Kidney (tissue), 14 donors: ENCODE results near the gene CCDC27. TPM values are rescaled to one million over a fixed set of nuclear protein-coding genes. Genes with fewer than 3 reads are reported as not detected.

Experiments
- DNase-seq, 5 donors: peaks; one replicate each; pipeline ENCODE4 v3.0.0-alpha.2; 2013 to 2020
- FAIRE-seq: peaks from 2 replicates; lab custom pipeline; 2012; peaks lifted over from hg19 to GRCh38; lab: Jason Lieb, UNC
- H3K27ac ChIP-seq, 2 donors: one replicate each; pipeline ENCODE4 v1.7.0; 2013; ENCODE audit warnings: low read depth in 2 of 2, low read length in 2 of 2, inconsistent platforms in 1 of 2
- H3K27me3 ChIP-seq: one replicate; pipeline ENCODE4 v1.7.1; 2013; ENCODE audit warnings: low read length, inconsistent platforms; ENCODE audit not compliant: control insufficient read depth, insufficient read depth
- H3K36me3 ChIP-seq, 3 donors: one replicate each; pipeline versions ENCODE4 v1.7.0 to v1.7.1; 2013; ENCODE audit warnings: low read length in 3 of 3, control low read depth in 1 of 3, inconsistent platforms in 1 of 3; ENCODE audit not compliant: insufficient read depth in 3 of 3, control insufficient read depth in 2 of 3
- H3K4me1 ChIP-seq, 3 donors: one replicate each; pipeline versions ENCODE4 v1.7.0 to v1.7.1; 2013; ENCODE audit warnings: low read length in 3 of 3, inconsistent platforms in 1 of 3, low read depth in 1 of 3; ENCODE audit not compliant: control insufficient read depth in 2 of 3, insufficient read depth in 2 of 3
- H3K4me3 ChIP-seq, 3 donors: one replicate each; pipeline versions ENCODE4 v1.7.0 to v1.8.1; 2013; ENCODE audit warnings: low read length in 3 of 3, control low read depth in 1 of 3, inconsistent platforms in 1 of 3
- H3K9ac ChIP-seq, 3 donors: one replicate each; pipeline versions ENCODE4 v1.7.0 to v1.7.1; 2013; ENCODE audit warnings: low read length in 3 of 3, control low read depth in 1 of 3, inconsistent platforms in 1 of 3
- H3K9me3 ChIP-seq, 3 donors: one replicate each; pipeline versions ENCODE4 v1.7.0 to v1.7.1; 2013; ENCODE audit warnings: low read length in 3 of 3, control low read depth in 1 of 3, inconsistent platforms in 1 of 3; ENCODE audit not compliant: control insufficient read depth in 2 of 3, insufficient read depth in 1 of 3
- CTCF ChIP-seq: IDR thresholded peaks from 3 replicates; pipeline ENCODE4 v1.5.1; 2012; ENCODE audit warnings: mild to moderate bottlenecking, moderate library complexity, borderline replicate concordance; ENCODE audit not compliant: insufficient read depth; ENCODE audit errors: extremely low read depth
- intact Hi-C: fragments of 100-400 bp; cut with DNase I; formaldehyde crosslinking; loops from one replicate; pipeline ENCODE4 v1.11.1; 2022
- polyA plus RNA-seq: library from polyadenylated mRNA; stranded (reverse); fragments of 350-450 nt; fragmentation: Illumina TruSeq; extraction: RNeasy Lipid Tissue Mini Kit (QIAGEN cat#74804); gene quantifications from one replicate; pipeline ENCODE4 v1.2.3, GENCODE V29; 2014; ENCODE audit warnings: low read depth, low replicate concordance; ENCODE audit not compliant: insufficient read depth
- total RNA-seq: library from RNA; stranded (reverse); fragmentation: NEBNext Ultra II Directional; extraction: Animal tissue kit (Norgen Biotek cat#: 25700); gene quantifications from one replicate; pipeline ENCODE4 v1.2.1, GENCODE V29; 2021
- donor health status: control.
- donor health status: control.
- donor health status: control.
- donor health status: control.
- donor health status: control.
- donor health status: DM: yes; HTN: yes; CAD: no.
- donor health status: Normal renal cell carcinoma (clear cell type).

CCDC27 gene
- total and polyA plus RNA-seq, 2 donors from 2014 or later = not detected

GRCh38 chr1:3778590-3779264, 26.5 kb downstream of the CCDC27 start:
- peak in 1 of 5 donors; percentile 46 for DNase-seq
- Histone ChIP-seq H3K27me3 (no peaks in the 10 kb centered on the region), H3K4me1 (peaks cover 0 to 20% (median 5%) of the 10 kb centered on the region in 3 donors), H3K4me3 (no peak overlapping the region), H3K9ac (no peak overlapping the region), H3K9me3 (no peaks in the 10 kb centered on the region), H3K36me3 (peaks cover 8 to 31% (median 27%) of the 10 kb centered on the region in 3 donors), H3K27ac (no peak overlapping the region)
- no peak for FAIRE-seq
- intact Hi-C loops = no loop called here
- TF ChIP-seq CTCF = no peak

GRCh38 chr1:3779265-3779911, 27.1 kb downstream of the CCDC27 start:
- Histone ChIP-seq H3K4me3 (no peak overlapping the region), H3K9me3 (no peaks in the 10 kb centered on the region), H3K27me3 (no peaks in the 10 kb centered on the region), H3K9ac (no peak overlapping the region), H3K27ac (no peak overlapping the region), H3K4me1 (peaks cover 0 to 20% (median 5%) of the 10 kb centered on the region in 3 donors), H3K36me3 (peaks cover 8 to 35% (median 30%) of the 10 kb centered on the region in 3 donors)
- TF ChIP-seq CTCF = no peak
- intact Hi-C loops = no loop called here
- DNase-seq (peak in 1 of 5 donors; percentile 31), FAIRE-seq (no peak)

GRCh38 chr1:3779912-3780416, 27.7 kb downstream of the CCDC27 start:
- Histone ChIP-seq H3K27me3 (no peaks in the 10 kb centered on the region), H3K4me1 (peaks cover 0 to 17% (median 5%) of the 10 kb centered on the region in 3 donors), H3K36me3 (peaks cover 8 to 35% (median 31%) of the 10 kb centered on the region in 3 donors), H3K9me3 (no peaks in the 10 kb centered on the region), H3K27ac (no peak overlapping the region), H3K9ac (no peak overlapping the region), H3K4me3 (no peak overlapping the region)
- DNase-seq = peak in 1 of 5 donors; percentile 11
- intact Hi-C loops = no loop called here
- TF ChIP-seq CTCF = no peak
- FAIRE-seq = no peak
